NOMO-1 treated with dmso at 0.1 percent for 144 hours (cell line): ENCODE data around the gene KRT27.
A peak's percentile ranks its signal among the peaks of the same experiment; 100 is the strongest.
"Not testable (repeated sequence)": the region's sequence is repeated elsewhere in the genome, so short reads cannot be mapped to it uniquely, and the experiment has no call there.

Experiments used
- DNase-seq: peaks from one replicate; lab custom pipeline; 2025; ENCODE audit not compliant: unreplicated experiment; lab: John Stamatoyannopoulos, UW

The KRT27 gene

GRCh38 chr17:40782450-40782849 lies at the start of gene KRT27:
TSS of gene KRT27 (minus strand) at chr17:40782550. CDS start at chr17:40782493, 57 bp downstream.
- no peak for DNase-seq

- DNase-seq: no peak
Measured at GRCh38 chr17:40830085-40830776, 47.9 kb upstream of the KRT27 start.

- DNase-seq: no peak
Measured at GRCh38 chr17:40828454-40829044, 46.2 kb upstream of the KRT27 start.

- DNase-seq: peak; percentile 28
Measured at GRCh38 chr17:40827746-40828453, 45.5 kb upstream of the KRT27 start.

- no peak for DNase-seq
Measured at GRCh38 chr17:40825599-40825998, 43.2 kb upstream of the KRT27 start.

- no peak for DNase-seq
Measured at GRCh38 chr17:40824015-40824832, 41.9 kb upstream of the KRT27 start.

GRCh38 chr17:40822132-40822812 lies 39.9 kb upstream of the KRT27 start, which contains the start of gene KRT10:
TSS of gene KRT10 (minus strand) at chr17:40822614. CDS start at chr17:40822585, 29 bp downstream.
- no peak for DNase-seq

- no peak for DNase-seq
Measured at GRCh38 chr17:40821536-40821935, 39.2 kb upstream of the KRT27 start.

GRCh38 chr17:40820228-40820838 lies 38.0 kb upstream of the KRT27 start:
- DNase-seq: no peak

GRCh38 chr17:40819528-40820125 lies 37.3 kb upstream of the KRT27 start:
- no peak for DNase-seq

GRCh38 chr17:40818733-40819527 lies 36.6 kb upstream of the KRT27 start:
- DNase-seq: peak; percentile 63

- no peak for DNase-seq
Measured at GRCh38 chr17:40818343-40818732, 36.0 kb upstream of the KRT27 start.

- no peak for DNase-seq
Measured at GRCh38 chr17:40817103-40817682, 34.8 kb upstream of the KRT27 start.

GRCh38 chr17:40816569-40816968 lies 34.2 kb upstream of the KRT27 start:
- DNase-seq: no peak

- DNase-seq: no peak
Measured at GRCh38 chr17:40815381-40815780, 33.0 kb upstream of the KRT27 start.

- not testable (repeated sequence) for DNase-seq
Measured at GRCh38 chr17:40814657-40815056, 32.3 kb upstream of the KRT27 start.

GRCh38 chr17:40813804-40814203 lies 31.5 kb upstream of the KRT27 start:
- no peak for DNase-seq

GRCh38 chr17:40812639-40813038 lies 30.3 kb upstream of the KRT27 start:
- no peak for DNase-seq

GRCh38 chr17:40810494-40810893 lies 28.1 kb upstream of the KRT27 start:
- no peak for DNase-seq
